GM23248 (cell line): ENCODE results near the gene ZNF333.

Experiments used
- EZH2 ChIP-seq: fragments of 200-600 bp; sonication (generic); IDR thresholded peaks from 2 replicates; pipeline ENCODE4 v1.6.1; 2018; ENCODE audit warnings: antibody characterized with exemption, mild to moderate bottlenecking; ENCODE audit not compliant: insufficient read depth, poor library complexity, severe bottlenecking
- EZH2phosphoT487 ChIP-seq: fragments of 200-600 bp; sonication (generic); IDR thresholded peaks from 2 replicates; pipeline ENCODE4 v1.6.1; 2018; ENCODE audit warnings: antibody characterized with exemption, moderate library complexity, mild to moderate bottlenecking, low read depth; ENCODE audit not compliant: insufficient read depth

DNA sequence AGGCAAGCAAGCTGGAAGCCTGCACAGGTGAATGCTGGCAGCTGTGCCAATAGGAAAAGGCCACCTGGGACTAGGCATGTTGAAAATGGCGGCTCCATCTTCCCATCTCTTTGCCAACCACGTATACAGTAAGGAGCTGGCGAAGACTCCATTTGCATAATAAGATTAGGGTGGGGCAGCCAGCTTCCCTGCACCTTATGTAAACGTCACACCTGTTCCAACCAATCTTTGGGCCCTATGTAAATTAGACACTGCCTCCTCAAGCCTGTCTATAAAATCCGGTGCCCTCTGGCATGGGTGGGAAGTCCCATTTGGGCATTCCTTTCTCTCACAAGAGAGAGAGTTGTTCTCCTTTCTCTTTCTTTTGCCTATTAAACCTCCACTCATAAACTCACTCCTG is 71.8 kb downstream of the ZNF333 start:
- TF ChIP-seq EZH2phosphoT487 (no peak), EZH2 (no peak)
